Tibial nerve (tissue), 4 donors: ENCODE results near the gene MLXIP.

Experiments
- EP300 ChIP-seq, 2 donors: sonication (generic); formaldehyde crosslinking; IDR thresholded peaks; one replicate each; pipeline ENCODE4 v1.6.1; 2017; ENCODE audit warnings: antibody characterized with exemption in 2 of 2, mild to moderate bottlenecking in 1 of 2
- POLR2A ChIP-seq, 2 donors: fragments of 450-650 bp; IDR thresholded peaks; one replicate each; pipeline ENCODE4 v1.6.1; 2017; ENCODE audit warnings: antibody characterized with exemption in 2 of 2, mild to moderate bottlenecking in 2 of 2, moderate library complexity in 2 of 2
- TF ChIP-seq, protein P1 (sequence below), 5 experiments: fragments of 200-600 bp in 3 of 5; fragments of 450-650 bp in 2 of 5; sonication (generic) in 3 of 5; IDR thresholded peaks; one replicate each; pipeline ENCODE4 v1.5.1; 2016 to 2019; ENCODE audit warnings: antibody characterized with exemption in 5 of 5, mild to moderate bottlenecking in 3 of 5, moderate library complexity in 2 of 5

DNA sequence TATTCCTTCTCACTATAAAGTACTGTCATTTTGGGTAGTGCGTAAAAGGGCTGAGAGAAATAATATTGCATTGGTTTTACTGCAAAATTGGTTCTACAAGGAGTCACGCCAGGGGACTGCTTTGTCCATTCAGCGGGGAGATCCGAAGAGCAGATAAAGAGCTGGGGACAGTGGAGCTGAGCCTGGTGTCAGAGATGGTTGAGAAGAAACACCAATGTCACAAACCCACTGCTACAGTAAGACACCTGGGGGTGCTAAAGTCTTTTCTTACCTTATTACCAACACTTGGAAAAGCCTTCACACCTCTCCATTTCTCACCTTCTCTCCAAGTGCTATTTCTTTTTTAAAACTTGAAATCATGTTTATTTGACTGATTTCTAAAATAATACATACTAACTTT, 81.3 kb downstream of the MLXIP start:
- TF ChIP-seq, protein P1, sequence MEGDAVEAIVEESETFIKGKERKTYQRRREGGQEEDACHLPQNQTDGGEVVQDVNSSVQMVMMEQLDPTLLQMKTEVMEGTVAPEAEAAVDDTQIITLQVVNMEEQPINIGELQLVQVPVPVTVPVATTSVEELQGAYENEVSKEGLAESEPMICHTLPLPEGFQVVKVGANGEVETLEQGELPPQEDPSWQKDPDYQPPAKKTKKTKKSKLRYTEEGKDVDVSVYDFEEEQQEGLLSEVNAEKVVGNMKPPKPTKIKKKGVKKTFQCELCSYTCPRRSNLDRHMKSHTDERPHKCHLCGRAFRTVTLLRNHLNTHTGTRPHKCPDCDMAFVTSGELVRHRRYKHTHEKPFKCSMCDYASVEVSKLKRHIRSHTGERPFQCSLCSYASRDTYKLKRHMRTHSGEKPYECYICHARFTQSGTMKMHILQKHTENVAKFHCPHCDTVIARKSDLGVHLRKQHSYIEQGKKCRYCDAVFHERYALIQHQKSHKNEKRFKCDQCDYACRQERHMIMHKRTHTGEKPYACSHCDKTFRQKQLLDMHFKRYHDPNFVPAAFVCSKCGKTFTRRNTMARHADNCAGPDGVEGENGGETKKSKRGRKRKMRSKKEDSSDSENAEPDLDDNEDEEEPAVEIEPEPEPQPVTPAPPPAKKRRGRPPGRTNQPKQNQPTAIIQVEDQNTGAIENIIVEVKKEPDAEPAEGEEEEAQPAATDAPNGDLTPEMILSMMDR (IDR thresholded peaks at IDR 0.05): no peak
- no peak for TF ChIP-seq POLR2A (IDR thresholded peaks at IDR 0.05)
- TF ChIP-seq EP300 (IDR thresholded peaks at IDR 0.05): no peak
